ENCODE results near the gene DLGAP1.
A peak's percentile ranks its signal among the peaks of the same experiment; 100 is the strongest.

The DLGAP1 gene

DNA sequence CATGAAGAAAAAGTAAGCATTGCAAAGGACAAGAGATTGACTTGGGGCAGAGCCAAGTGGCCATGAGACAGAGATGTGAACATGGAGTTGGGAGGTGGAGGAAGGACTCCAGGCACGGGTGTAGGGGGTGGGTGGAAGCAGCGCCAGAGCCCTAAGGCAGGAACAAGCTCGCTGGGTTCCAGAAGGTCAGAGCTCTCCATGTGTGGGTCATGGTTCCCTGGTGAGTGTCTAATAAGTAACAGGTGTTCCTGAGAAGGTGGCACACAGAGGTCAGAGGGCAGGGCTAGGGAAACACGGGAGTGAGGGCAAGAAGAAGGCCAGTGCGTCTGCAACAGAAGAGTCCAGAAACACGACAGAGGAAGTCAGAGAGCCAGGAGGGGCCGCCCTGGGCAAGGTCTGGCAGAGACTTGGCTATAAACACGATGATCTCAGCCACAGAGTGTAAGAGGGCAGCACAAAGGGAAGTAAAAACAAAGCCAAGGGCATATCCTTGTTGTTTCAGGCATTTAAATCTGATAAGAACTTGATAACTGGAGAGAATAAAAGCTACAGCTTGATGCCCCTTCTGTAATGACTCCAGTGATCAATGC is 744.3 kb downstream of the DLGAP1 start (continued):
- TF ChIP-seq ZNF433 (tag by site-specific recombination; IDR thresholded peaks at IDR 0.05; ENCODE audit: low read depth): no peak
- no peak for TF ChIP-seq GFI1B (tag by site-specific recombination; IDR thresholded peaks at IDR 0.05)
- TF ChIP-seq ZEB2 (tag by site-specific recombination; IDR thresholded peaks at IDR 0.05): no peak
- TF ChIP-seq, protein P1, sequence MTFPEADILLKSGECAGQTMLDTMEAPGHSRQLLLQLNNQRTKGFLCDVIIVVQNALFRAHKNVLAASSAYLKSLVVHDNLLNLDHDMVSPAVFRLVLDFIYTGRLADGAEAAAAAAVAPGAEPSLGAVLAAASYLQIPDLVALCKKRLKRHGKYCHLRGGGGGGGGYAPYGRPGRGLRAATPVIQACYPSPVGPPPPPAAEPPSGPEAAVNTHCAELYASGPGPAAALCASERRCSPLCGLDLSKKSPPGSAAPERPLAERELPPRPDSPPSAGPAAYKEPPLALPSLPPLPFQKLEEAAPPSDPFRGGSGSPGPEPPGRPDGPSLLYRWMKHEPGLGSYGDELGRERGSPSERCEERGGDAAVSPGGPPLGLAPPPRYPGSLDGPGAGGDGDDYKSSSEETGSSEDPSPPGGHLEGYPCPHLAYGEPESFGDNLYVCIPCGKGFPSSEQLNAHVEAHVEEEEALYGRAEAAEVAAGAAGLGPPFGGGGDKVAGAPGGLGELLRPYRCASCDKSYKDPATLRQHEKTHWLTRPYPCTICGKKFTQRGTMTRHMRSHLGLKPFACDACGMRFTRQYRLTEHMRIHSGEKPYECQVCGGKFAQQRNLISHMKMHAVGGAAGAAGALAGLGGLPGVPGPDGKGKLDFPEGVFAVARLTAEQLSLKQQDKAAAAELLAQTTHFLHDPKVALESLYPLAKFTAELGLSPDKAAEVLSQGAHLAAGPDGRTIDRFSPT (tag by site-specific recombination; IDR thresholded peaks at IDR 0.05): no peak
- no peak for TF ChIP-seq ZBTB7A (tag by site-specific recombination; IDR thresholded peaks at IDR 0.05; ENCODE audit: low read depth)
- TF ChIP-seq, protein P2, sequence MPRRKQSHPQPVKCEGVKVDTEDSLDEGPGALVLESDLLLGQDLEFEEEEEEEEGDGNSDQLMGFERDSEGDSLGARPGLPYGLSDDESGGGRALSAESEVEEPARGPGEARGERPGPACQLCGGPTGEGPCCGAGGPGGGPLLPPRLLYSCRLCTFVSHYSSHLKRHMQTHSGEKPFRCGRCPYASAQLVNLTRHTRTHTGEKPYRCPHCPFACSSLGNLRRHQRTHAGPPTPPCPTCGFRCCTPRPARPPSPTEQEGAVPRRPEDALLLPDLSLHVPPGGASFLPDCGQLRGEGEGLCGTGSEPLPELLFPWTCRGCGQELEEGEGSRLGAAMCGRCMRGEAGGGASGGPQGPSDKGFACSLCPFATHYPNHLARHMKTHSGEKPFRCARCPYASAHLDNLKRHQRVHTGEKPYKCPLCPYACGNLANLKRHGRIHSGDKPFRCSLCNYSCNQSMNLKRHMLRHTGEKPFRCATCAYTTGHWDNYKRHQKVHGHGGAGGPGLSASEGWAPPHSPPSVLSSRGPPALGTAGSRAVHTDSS (tag by site-specific recombination; IDR thresholded peaks at IDR 0.05): no peak
- TF ChIP-seq SP3 (tag by site-specific recombination; IDR thresholded peaks at IDR 0.05): no peak
- TF ChIP-seq, protein P3, sequence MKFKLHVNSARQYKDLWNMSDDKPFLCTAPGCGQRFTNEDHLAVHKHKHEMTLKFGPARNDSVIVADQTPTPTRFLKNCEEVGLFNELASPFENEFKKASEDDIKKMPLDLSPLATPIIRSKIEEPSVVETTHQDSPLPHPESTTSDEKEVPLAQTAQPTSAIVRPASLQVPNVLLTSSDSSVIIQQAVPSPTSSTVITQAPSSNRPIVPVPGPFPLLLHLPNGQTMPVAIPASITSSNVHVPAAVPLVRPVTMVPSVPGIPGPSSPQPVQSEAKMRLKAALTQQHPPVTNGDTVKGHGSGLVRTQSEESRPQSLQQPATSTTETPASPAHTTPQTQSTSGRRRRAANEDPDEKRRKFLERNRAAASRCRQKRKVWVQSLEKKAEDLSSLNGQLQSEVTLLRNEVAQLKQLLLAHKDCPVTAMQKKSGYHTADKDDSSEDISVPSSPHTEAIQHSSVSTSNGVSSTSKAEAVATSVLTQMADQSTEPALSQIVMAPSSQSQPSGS (tag by site-specific recombination; IDR thresholded peaks at IDR 0.05; ENCODE audit: low read depth): no peak
- TF ChIP-seq ZNF600 (tag by site-specific recombination; IDR thresholded peaks at IDR 0.05): no peak
- TF ChIP-seq, protein P4, sequence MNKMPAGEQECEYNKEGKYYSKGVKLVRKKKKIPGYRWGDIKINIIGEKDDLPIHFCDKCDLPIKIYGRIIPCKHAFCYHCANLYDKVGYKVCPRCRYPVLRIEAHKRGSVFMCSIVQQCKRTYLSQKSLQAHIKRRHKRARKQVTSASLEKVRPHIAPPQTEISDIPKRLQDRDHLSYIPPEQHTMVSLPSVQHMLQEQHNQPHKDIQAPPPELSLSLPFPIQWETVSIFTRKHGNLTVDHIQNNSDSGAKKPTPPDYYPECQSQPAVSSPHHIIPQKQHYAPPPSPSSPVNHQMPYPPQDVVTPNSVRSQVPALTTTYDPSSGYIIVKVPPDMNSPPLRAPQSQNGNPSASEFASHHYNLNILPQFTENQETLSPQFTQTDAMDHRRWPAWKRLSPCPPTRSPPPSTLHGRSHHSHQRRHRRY (tag by site-specific recombination; IDR thresholded peaks at IDR 0.05): no peak
- no peak for TF ChIP-seq ZNF202 (tag by site-specific recombination; IDR thresholded peaks at IDR 0.05; ENCODE audit: borderline replicate concordance)
- TF ChIP-seq, protein P5, sequence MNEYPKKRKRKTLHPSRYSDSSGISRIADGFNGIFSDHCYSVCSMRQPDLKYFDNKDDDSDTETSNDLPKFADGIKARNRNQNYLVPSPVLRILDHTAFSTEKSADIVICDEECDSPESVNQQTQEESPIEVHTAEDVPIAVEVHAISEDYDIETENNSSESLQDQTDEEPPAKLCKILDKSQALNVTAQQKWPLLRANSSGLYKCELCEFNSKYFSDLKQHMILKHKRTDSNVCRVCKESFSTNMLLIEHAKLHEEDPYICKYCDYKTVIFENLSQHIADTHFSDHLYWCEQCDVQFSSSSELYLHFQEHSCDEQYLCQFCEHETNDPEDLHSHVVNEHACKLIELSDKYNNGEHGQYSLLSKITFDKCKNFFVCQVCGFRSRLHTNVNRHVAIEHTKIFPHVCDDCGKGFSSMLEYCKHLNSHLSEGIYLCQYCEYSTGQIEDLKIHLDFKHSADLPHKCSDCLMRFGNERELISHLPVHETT (tag by site-specific recombination; IDR thresholded peaks at IDR 0.05): no peak
- peak; percentile 43 for TF ChIP-seq GLIS2 (tag by site-specific recombination; IDR thresholded peaks at IDR 0.05)
- no peak for TF ChIP-seq SALL2 (tag by site-specific recombination; IDR thresholded peaks at IDR 0.05; ENCODE audit: borderline replicate concordance)
- peak; percentile 40; the same call in 1 of the 2 replicates for TF ChIP-seq SCRT1 (tag by site-specific recombination; IDR thresholded peaks at IDR 0.05; ENCODE audit: borderline replicate concordance)
- no peak for TF ChIP-seq MZF1 (tag by site-specific recombination; IDR thresholded peaks at IDR 0.05; ENCODE audit: borderline replicate concordance)
- TF ChIP-seq ZSCAN23 (tag by site-specific recombination; IDR thresholded peaks at IDR 0.05): no peak
- no peak for TF ChIP-seq ZNF544 (tag by site-specific recombination; IDR thresholded peaks at IDR 0.05)
- TF ChIP-seq ZNF23 (tag by site-specific recombination; IDR thresholded peaks at IDR 0.05; ENCODE audit: borderline replicate concordance): no peak
- TF ChIP-seq MYNN (tag by site-specific recombination; IDR thresholded peaks at IDR 0.05; ENCODE audit: borderline replicate concordance): no peak
- TF ChIP-seq, protein P6, sequence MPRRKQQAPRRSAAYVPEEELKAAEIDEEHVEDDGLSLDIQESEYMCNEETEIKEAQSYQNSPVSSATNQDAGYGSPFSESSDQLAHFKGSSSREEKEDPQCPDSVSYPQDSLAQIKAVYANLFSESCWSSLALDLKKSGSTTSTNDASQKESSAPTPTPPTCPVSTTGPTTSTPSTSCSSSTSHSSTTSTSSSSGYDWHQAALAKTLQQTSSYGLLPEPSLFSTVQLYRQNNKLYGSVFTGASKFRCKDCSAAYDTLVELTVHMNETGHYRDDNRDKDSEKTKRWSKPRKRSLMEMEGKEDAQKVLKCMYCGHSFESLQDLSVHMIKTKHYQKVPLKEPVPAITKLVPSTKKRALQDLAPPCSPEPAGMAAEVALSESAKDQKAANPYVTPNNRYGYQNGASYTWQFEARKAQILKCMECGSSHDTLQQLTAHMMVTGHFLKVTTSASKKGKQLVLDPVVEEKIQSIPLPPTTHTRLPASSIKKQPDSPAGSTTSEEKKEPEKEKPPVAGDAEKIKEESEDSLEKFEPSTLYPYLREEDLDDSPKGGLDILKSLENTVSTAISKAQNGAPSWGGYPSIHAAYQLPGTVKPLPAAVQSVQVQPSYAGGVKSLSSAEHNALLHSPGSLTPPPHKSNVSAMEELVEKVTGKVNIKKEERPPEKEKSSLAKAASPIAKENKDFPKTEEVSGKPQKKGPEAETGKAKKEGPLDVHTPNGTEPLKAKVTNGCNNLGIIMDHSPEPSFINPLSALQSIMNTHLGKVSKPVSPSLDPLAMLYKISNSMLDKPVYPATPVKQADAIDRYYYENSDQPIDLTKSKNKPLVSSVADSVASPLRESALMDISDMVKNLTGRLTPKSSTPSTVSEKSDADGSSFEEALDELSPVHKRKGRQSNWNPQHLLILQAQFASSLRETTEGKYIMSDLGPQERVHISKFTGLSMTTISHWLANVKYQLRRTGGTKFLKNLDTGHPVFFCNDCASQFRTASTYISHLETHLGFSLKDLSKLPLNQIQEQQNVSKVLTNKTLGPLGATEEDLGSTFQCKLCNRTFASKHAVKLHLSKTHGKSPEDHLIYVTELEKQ (tag by site-specific recombination; IDR thresholded peaks at IDR 0.05; ENCODE audit: borderline replicate concordance): no peak
- no peak for TF ChIP-seq ZNF292 (tag by site-specific recombination; IDR thresholded peaks at IDR 0.05; ENCODE audit: borderline replicate concordance, low read depth)
- no peak for TF ChIP-seq ZNF311 (tag by site-specific recombination; IDR thresholded peaks at IDR 0.05; ENCODE audit: borderline replicate concordance)
- TF ChIP-seq ZNF670 (tag by site-specific recombination; IDR thresholded peaks at IDR 0.05; ENCODE audit: low read depth): no peak
- 0 out of 2 replicates have a peak, but pooled peaks have one; percentile 36 for TF ChIP-seq ZIC2 (tag by site-specific recombination; IDR thresholded peaks at IDR 0.05)
- TF ChIP-seq ZNF16 (tag by site-specific recombination; IDR thresholded peaks at IDR 0.05; ENCODE audit: low read depth): no peak
- TF ChIP-seq HOXD13 (CRISPR knock-in tag; IDR thresholded peaks at IDR 0.05; ENCODE audit: borderline replicate concordance): no peak
- no peak for TF ChIP-seq KLF8 (tag by site-specific recombination; IDR thresholded peaks at IDR 0.05)
- TF ChIP-seq ZNF416 (tag by site-specific recombination; IDR thresholded peaks at IDR 0.05): no peak
- TF ChIP-seq ZNF626 (tag by site-specific recombination; IDR thresholded peaks at IDR 0.05): no peak
